Astrocyte (in vitro differentiated cells and primary cell): ENCODE data around the gene RHBDD2. TPM values are rescaled to one million over a fixed set of nuclear protein-coding genes. Genes with fewer than 3 reads are reported as not detected.

Experiments used
- DNase-seq: peaks from one replicate; pipeline ENCODE4 v3.0.0-alpha.2; 2010; ENCODE audit warnings: low read depth
- FAIRE-seq: peaks from 2 replicates; lab custom pipeline; 2011; peaks lifted over from hg19 to GRCh38; lab: Jason Lieb, UNC
- H2AFZ ChIP-seq: 2 replicates; pipeline ENCODE4 v1.6.0; 2012; ENCODE audit warnings: low read depth, low read length, inconsistent platforms
- H3K27ac ChIP-seq: 2 replicates; pipeline ENCODE4 v1.5.1; 2011; ENCODE audit warnings: low read depth, low read length, inconsistent platforms
- H3K27me3 ChIP-seq: 2 replicates; pipeline ENCODE4 v1.6.0; 2011; ENCODE audit warnings: low read length, inconsistent platforms; ENCODE audit not compliant: insufficient read depth
- H3K36me3 ChIP-seq: 2 replicates; pipeline ENCODE4 v1.5.1; 2011; ENCODE audit warnings: low read length, inconsistent platforms; ENCODE audit not compliant: insufficient read depth
- H3K4me1 ChIP-seq: 2 replicates; pipeline ENCODE4 v1.5.1; 2011; ENCODE audit warnings: low read length, inconsistent platforms; ENCODE audit not compliant: insufficient read depth
- H3K4me2 ChIP-seq: 2 replicates; pipeline ENCODE4 v1.6.0; 2012; ENCODE audit warnings: low read length, inconsistent platforms
- H3K4me3 ChIP-seq: 2 replicates; pipeline ENCODE4 v1.5.1; 2011; ENCODE audit warnings: low read depth, mild to moderate bottlenecking, low read length, inconsistent platforms; ENCODE audit not compliant: insufficient read depth
- H3K79me2 ChIP-seq: 2 replicates; pipeline ENCODE4 v1.6.0; 2012; ENCODE audit warnings: mild to moderate bottlenecking, low read length, inconsistent platforms; ENCODE audit not compliant: insufficient read depth
- H3K9ac ChIP-seq: 2 replicates; pipeline ENCODE4 v1.6.0; 2012; ENCODE audit warnings: mild to moderate bottlenecking, low read length, inconsistent platforms
- H3K9me3 ChIP-seq: 2 replicates; pipeline ENCODE4 v1.5.1; 2012; ENCODE audit warnings: low read depth, mild to moderate bottlenecking, low read length, inconsistent platforms; ENCODE audit not compliant: insufficient read depth
- H4K20me1 ChIP-seq: 2 replicates; pipeline ENCODE4 v1.6.0; 2012; ENCODE audit warnings: low read length, inconsistent platforms; ENCODE audit not compliant: insufficient read depth
- H3K27ac Mint-ChIP-seq: one replicate; pipeline ENCODE4 v1.8.0; 2021; ENCODE audit warnings: mild to moderate bottlenecking, mixed read lengths; ENCODE audit not compliant: unreplicated experiment
- H3K27me3 Mint-ChIP-seq: one replicate; pipeline ENCODE4 v1.8.0; 2021; ENCODE audit warnings: low read depth, mixed read lengths; ENCODE audit not compliant: unreplicated experiment
- H3K36me3 Mint-ChIP-seq: one replicate; pipeline ENCODE4 v1.8.0; 2021; ENCODE audit warnings: low read depth, mixed read lengths; ENCODE audit not compliant: unreplicated experiment
- H3K4me1 Mint-ChIP-seq: one replicate; pipeline ENCODE4 v1.8.0; 2021; ENCODE audit warnings: low read depth, mixed read lengths; ENCODE audit not compliant: unreplicated experiment
- H3K4me3 Mint-ChIP-seq: one replicate; pipeline ENCODE4 v1.8.0; 2021; ENCODE audit warnings: mild to moderate bottlenecking, moderate library complexity, mixed read lengths; ENCODE audit not compliant: unreplicated experiment
- H3K9me3 Mint-ChIP-seq: one replicate; pipeline ENCODE4 v1.8.0; 2021; ENCODE audit warnings: mild to moderate bottlenecking, mixed read lengths; ENCODE audit not compliant: unreplicated experiment
- CTCF ChIP-seq: IDR thresholded peaks from 2 replicates; pipeline ENCODE4 v1.5.1; 2011; ENCODE audit warnings: low read depth, mild to moderate bottlenecking, inconsistent platforms, low read length, moderate library complexity; ENCODE audit not compliant: insufficient read depth
- EZH2 ChIP-seq: IDR thresholded peaks from 2 replicates; pipeline ENCODE4 v1.6.1; 2012; ENCODE audit warnings: mild to moderate bottlenecking, low read length, inconsistent platforms; ENCODE audit not compliant: insufficient read depth
- total RNA-seq: library from RNA; stranded (reverse); gene quantifications from 2 replicates; pipeline ENCODE4 v1.2.1, GENCODE V29; 2021

The RHBDD2 gene
- total RNA-seq, 1 donor from 2014 or later, result 55.0 TPM

- FAIRE-seq (no peak), DNase-seq (no peak)
- TF ChIP-seq CTCF, result no peak
- TF ChIP-seq EZH2, result no peak
- peak overlapping the region; percentile 99 for H3K4me2 ChIP-seq
- peaks cover 50% of the 10 kb centered on the region for H3K79me2 ChIP-seq
- H4K20me1 ChIP-seq, result peaks cover 47% of the 10 kb centered on the region
- no peak overlapping the region for H3K27ac Mint-ChIP-seq
- no peaks in the 10 kb centered on the region for H3K27me3 ChIP-seq
- H3K9ac ChIP-seq, result peak overlapping the region; percentile 86
- peak overlapping the region; percentile 82 for H2AFZ ChIP-seq
- H3K4me3 ChIP-seq, result peak overlapping the region; percentile 81
- no peaks in the 10 kb centered on the region for H3K9me3 ChIP-seq
- no peaks in the 10 kb centered on the region for H3K9me3 Mint-ChIP-seq
- peak overlapping the region; percentile 92 for H3K4me3 Mint-ChIP-seq
- H3K4me1 Mint-ChIP-seq, result peaks cover 3% of the 10 kb centered on the region
- no peaks in the 10 kb centered on the region for H3K36me3 ChIP-seq
- H3K4me1 ChIP-seq, result peaks cover 17% of the 10 kb centered on the region
- peak overlapping the region; percentile 63 for H3K27ac ChIP-seq
- no peaks in the 10 kb centered on the region for H3K36me3 Mint-ChIP-seq
- peaks cover 2% of the 10 kb centered on the region for H3K27me3 Mint-ChIP-seq
These were observed 36.8 kb downstream of the RHBDD2 start for GRCh38 chr7:75915416-75916156.

- no peaks in the 10 kb centered on the region for H3K9me3 ChIP-seq
- no peak for FAIRE-seq
- no peak for DNase-seq
- Mint-ChIP-seq H3K9me3 (no peaks in the 10 kb centered on the region), H3K27me3 (no peaks in the 10 kb centered on the region), H3K4me1 (peaks cover 3% of the 10 kb centered on the region), H3K36me3 (peaks cover 2% of the 10 kb centered on the region), H3K4me3 (peak overlapping the region; percentile 92), H3K27ac (no peak overlapping the region)
- peaks cover 19% of the 10 kb centered on the region for H3K4me1 ChIP-seq
- H3K4me2 ChIP-seq, result peak overlapping the region; percentile 99
- H3K9ac ChIP-seq, result peak overlapping the region; percentile 86
- H3K4me3 ChIP-seq, result peak overlapping the region; percentile 81
- H4K20me1 ChIP-seq, result peaks cover 53% of the 10 kb centered on the region
- H3K79me2 ChIP-seq, result peaks cover 55% of the 10 kb centered on the region
- TF ChIP-seq CTCF (no peak), EZH2 (no peak)
- no peaks in the 10 kb centered on the region for H3K27me3 ChIP-seq
- H3K36me3 ChIP-seq, result no peaks in the 10 kb centered on the region
- no peak overlapping the region for H3K27ac ChIP-seq
- H2AFZ ChIP-seq, result no peak overlapping the region
These were observed 37.4 kb downstream of the RHBDD2 start for GRCh38 chr7:75916259-75916658.
